Endodermal cell (in vitro differentiated cells): Measurements from ENCODE around the gene EIF5A2. TPM values are rescaled to one million over a fixed set of nuclear protein-coding genes. Genes with fewer than 3 reads are reported as not detected.

Experiments used
- DNase-seq: peaks from one replicate; pipeline ENCODE4 v3.0.0-alpha.2; 2017
- H3K27ac ChIP-seq: 2 replicates; pipeline ENCODE4 v1.5.1; 2013; ENCODE audit warnings: mild to moderate bottlenecking, low read depth, low read length, moderate library complexity
- H3K27me3 ChIP-seq: 2 replicates; pipeline ENCODE4 v1.6.1; 2013; ENCODE audit warnings: mild to moderate bottlenecking, low read length, moderate library complexity; ENCODE audit not compliant: insufficient read depth, control insufficient read depth, poor library complexity, severe bottlenecking
- H3K36me3 ChIP-seq: 2 replicates; pipeline ENCODE4 v1.7.0; 2013; ENCODE audit warnings: mild to moderate bottlenecking, low read length, moderate library complexity; ENCODE audit not compliant: control insufficient read depth, insufficient read depth
- H3K4me1 ChIP-seq: one replicate; pipeline ENCODE4 v1.7.0; 2013; ENCODE audit warnings: low read length; ENCODE audit not compliant: control insufficient read depth, insufficient read depth
- H3K4me3 ChIP-seq: 2 replicates; pipeline ENCODE4 v1.5.1; 2013; ENCODE audit warnings: mild to moderate bottlenecking, low read length, moderate library complexity
- H3K9ac ChIP-seq: 2 replicates; pipeline ENCODE4 v1.6.1; 2013; ENCODE audit warnings: mild to moderate bottlenecking, low read length, moderate library complexity; ENCODE audit not compliant: poor library complexity, severe bottlenecking; ENCODE audit errors: extremely low read depth
- H3K9me3 ChIP-seq: 2 replicates; pipeline ENCODE4 v1.6.1; 2013; ENCODE audit warnings: mild to moderate bottlenecking, low read length, moderate library complexity; ENCODE audit not compliant: control insufficient read depth
- H3K27ac Mint-ChIP-seq: 2 replicates; pipeline ENCODE4 v1.8.0; 2020; ENCODE audit warnings: mixed read lengths
- H3K27me3 Mint-ChIP-seq: 2 replicates; pipeline ENCODE4 v1.8.0; 2021; ENCODE audit warnings: mild to moderate bottlenecking, mixed read lengths; ENCODE audit not compliant: insufficient read depth
- H3K36me3 Mint-ChIP-seq: 2 replicates; pipeline ENCODE4 v1.8.0; 2020; ENCODE audit warnings: low read depth, mixed read lengths
- H3K4me1 Mint-ChIP-seq: 2 replicates; pipeline ENCODE4 v1.8.0; 2020; ENCODE audit warnings: mixed read lengths
- H3K4me3 Mint-ChIP-seq: 2 replicates; pipeline ENCODE4 v1.8.0; 2020; ENCODE audit warnings: mild to moderate bottlenecking, moderate library complexity, mixed read lengths
- H3K9me3 Mint-ChIP-seq: 2 replicates; pipeline ENCODE4 v1.8.0; 2020; ENCODE audit warnings: mild to moderate bottlenecking, mixed read lengths
- CTCF ChIP-seq: fragments of 200-600 bp; sonication (generic); conservative IDR thresholded peaks from 2 replicates; pipeline ENCODE4 v1.5.0; 2021; ENCODE audit warnings: antibody characterized with exemption, mild to moderate bottlenecking
- whole genome bisulfite sequencing, 2 experiments: methylation state at CpG; one replicate each; pipeline versions ENCODE4 v1.1.5 to v1.1.7; 2013; ENCODE audit warnings: missing lambda C conversion rate in 2 of 2, mixed read lengths in 1 of 2; ENCODE audit not compliant: insufficient coverage in 1 of 2, insufficient read length in 1 of 2; 5-methylcytosine and 5-hydroxymethylcytosine counted together
- total RNA-seq, 2 donors: library from RNA; stranded (reverse); fragmentation: NEBNext Ultra II Directional in 1 of 2; extraction: Animal tissue kit (Norgen Biotek cat#: 25700) in 1 of 2; gene quantifications; 2 replicates in 1 of 2; 3 replicates in 1 of 2; pipeline ENCODE4 v1.2.1, GENCODE V29; 2021

The EIF5A2 gene
- total RNA-seq, 2 donors from 2014 or later: 8.4 to 12.4 TPM

- Histone ChIP-seq H3K27me3 (no peaks in the 10 kb centered on the region), H3K9ac (no peak overlapping the region), H3K27ac (no peak overlapping the region), H3K9me3 (no peaks in the 10 kb centered on the region), H3K36me3 (peaks cover 30% of the 10 kb centered on the region), H3K4me1 (no peaks in the 10 kb centered on the region), H3K4me3 (no peak overlapping the region)
- Mint-ChIP-seq H3K4me1 (peaks cover 9% of the 10 kb centered on the region), H3K27ac (no peak overlapping the region), H3K9me3 (no peaks in the 10 kb centered on the region), H3K4me3 (no peak overlapping the region), H3K27me3 (no peaks in the 10 kb centered on the region), H3K36me3 (peaks cover 21% of the 10 kb centered on the region)
- WGBS, 2 experiments: 90 to 91% methylated on average over 3 to 4 of the region's 4 CpGs
- TF ChIP-seq CTCF: no peak
- no peak for DNase-seq
These were observed 44.6 kb downstream of the EIF5A2 start for GRCh38 chr3:170863816-170864215.

DNA sequence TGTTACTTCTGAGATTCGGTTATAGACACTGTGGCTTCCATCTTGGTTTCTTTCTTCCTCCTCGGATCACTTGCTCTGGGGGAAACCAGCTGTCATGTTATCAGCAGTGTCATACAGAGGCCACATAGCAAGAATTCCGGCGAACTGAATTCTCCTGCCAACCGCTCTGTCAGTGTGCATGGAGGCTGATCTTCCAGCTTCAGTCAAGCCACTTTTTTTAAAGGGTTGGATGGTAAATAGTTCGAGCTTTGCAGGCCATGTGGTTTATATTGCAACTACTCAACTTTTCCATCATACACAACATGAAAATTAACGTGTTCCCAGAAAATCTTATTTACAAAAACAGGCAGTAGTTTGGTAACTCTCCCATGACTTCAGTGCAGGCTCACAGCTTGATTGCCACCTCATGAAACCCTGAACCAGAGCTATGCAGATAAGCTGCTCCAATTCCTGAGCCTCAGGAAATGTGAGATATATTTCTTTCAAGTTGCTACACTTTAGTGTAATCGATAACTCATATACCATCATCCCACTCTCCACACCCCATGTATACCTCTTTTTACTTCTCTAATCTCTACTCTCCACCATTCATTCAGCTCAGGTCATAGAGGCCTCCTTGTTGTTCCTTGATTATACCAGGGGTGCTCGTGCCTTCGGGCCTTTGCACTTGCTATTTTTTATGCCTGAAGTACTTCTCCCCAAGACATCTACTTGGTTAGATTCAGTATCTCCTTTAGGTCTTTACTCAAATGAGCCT, 45.6 kb downstream of the EIF5A2 start:
- no peak for TF ChIP-seq CTCF
- no peak overlapping the region for H3K9ac ChIP-seq
- Mint-ChIP-seq H3K27me3 (no peaks in the 10 kb centered on the region), H3K4me1 (peaks cover 9% of the 10 kb centered on the region), H3K27ac (no peak overlapping the region), H3K4me3 (no peak overlapping the region), H3K9me3 (peaks cover 2% of the 10 kb centered on the region), H3K36me3 (peaks cover 23% of the 10 kb centered on the region)
- no peak overlapping the region for H3K27ac ChIP-seq
- WGBS, 2 experiments: 92 to 96% methylated on average over 9 to 10 of the region's 10 CpGs
- H3K36me3 ChIP-seq: peaks cover 22% of the 10 kb centered on the region
- no peaks in the 10 kb centered on the region for H3K9me3 ChIP-seq
- H3K27me3 ChIP-seq: no peaks in the 10 kb centered on the region
- H3K4me1 ChIP-seq: no peaks in the 10 kb centered on the region
- peak; percentile 64 for DNase-seq
- no peak overlapping the region for H3K4me3 ChIP-seq

- Mint-ChIP-seq H3K9me3 (peaks cover 3% of the 10 kb centered on the region), H3K27me3 (no peaks in the 10 kb centered on the region), H3K4me3 (no peak overlapping the region), H3K27ac (no peak overlapping the region), H3K36me3 (peaks cover 3% of the 10 kb centered on the region), H3K4me1 (no peaks in the 10 kb centered on the region)
- Histone ChIP-seq H3K36me3 (no peaks in the 10 kb centered on the region), H3K4me1 (no peaks in the 10 kb centered on the region), H3K27ac (no peak overlapping the region), H3K9me3 (no peaks in the 10 kb centered on the region), H3K4me3 (no peak overlapping the region), H3K9ac (no peak overlapping the region), H3K27me3 (no peaks in the 10 kb centered on the region)
- no peak for TF ChIP-seq CTCF
- DNase-seq: no peak
- 83 to 96% methylated on average over 1 to 5 of the region's 5 CpGs for WGBS, 2 experiments
These were observed 49.8 kb downstream of the EIF5A2 start for GRCh38 chr3:170858599-170858998.
